Activated CD4-positive, CD25-positive, alpha-beta regulatory T cell treated with anti-CD3 and anti-CD28 coated beads, Interleukin-2, amount 50 U/mL, for 72 hours (primary cell): Measurements from ENCODE around the gene PSMD1.
"Not testable (repeated sequence)": the region's sequence is repeated elsewhere in the genome, so short reads cannot be mapped to it uniquely, and the experiment has no call there.

Experiments used
- DNase-seq: peaks from one replicate; pipeline ENCODE4 v3.0.0; 2021

Gene PSMD1

GRCh38 chr2:231058761-231059550, 2.3 kb downstream of the PSMD1 start:
- DNase-seq, result no peak

DNA sequence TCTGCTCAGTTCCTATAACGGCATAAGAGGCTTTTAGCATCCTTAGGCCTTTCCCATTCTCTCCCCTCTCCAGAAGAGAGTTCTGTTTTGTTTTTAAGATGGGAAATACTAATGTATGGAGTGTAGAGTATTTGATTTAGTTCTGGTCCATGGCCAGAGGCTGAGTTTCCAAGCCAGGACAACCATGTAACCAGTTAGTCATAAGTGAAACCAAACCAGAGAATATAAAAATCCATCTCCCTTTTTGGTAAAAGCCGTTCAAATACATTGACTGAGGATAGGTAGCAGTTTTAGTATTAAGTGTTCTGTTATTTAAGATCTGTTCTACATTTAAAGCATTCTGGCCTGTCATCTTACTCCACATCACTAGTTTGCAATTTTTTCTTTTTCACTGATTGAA, 3.1 kb downstream of the PSMD1 start:
- no peak for DNase-seq

DNA sequence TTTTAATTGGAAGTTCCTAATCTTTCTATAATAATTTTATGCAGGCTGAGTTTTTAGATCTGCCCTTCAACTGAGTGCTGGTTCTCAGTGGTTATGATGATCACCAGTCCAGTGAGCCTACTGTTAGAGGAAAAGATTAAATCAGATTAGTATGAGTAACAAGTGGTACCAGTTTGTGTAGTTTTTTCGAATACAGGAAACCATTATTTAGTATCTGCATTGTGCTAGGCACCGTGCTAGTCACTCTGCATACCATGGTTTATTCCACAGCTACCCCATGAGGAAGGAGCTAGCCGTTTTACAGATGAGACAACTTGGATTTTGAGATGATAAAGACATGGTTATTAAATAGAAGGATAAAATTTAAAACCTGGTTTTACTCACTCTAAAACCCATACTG, 6.1 kb downstream of the PSMD1 start:
- DNase-seq, result no peak

GRCh38 chr2:231063347-231063746, 6.7 kb downstream of the PSMD1 start:
- no peak for DNase-seq

- DNase-seq, result no peak
Observed at GRCh38 chr2:231065966-231066365, 9.3 kb downstream of the PSMD1 start.

DNA sequence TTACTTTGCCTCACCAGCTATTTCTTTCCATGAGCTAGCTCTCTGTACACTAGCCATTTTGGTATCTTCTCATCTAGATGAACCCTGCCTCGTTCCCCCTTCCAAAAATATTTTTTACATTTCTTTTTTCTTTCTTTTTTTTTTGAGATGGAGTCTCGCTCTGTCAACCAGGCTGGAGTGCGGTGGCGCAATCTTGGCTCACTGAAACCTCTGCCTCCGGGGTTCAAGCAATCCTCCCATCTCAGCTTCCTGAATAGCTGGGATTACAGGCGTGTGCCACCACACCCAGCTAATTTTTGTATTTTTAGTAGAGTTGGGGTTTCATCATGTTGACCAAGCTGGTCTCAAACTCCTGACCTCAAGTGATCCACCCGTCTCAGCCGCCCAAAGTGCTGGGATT, 10.9 kb downstream of the PSMD1 start:
- DNase-seq, result not testable (repeated sequence)

DNA sequence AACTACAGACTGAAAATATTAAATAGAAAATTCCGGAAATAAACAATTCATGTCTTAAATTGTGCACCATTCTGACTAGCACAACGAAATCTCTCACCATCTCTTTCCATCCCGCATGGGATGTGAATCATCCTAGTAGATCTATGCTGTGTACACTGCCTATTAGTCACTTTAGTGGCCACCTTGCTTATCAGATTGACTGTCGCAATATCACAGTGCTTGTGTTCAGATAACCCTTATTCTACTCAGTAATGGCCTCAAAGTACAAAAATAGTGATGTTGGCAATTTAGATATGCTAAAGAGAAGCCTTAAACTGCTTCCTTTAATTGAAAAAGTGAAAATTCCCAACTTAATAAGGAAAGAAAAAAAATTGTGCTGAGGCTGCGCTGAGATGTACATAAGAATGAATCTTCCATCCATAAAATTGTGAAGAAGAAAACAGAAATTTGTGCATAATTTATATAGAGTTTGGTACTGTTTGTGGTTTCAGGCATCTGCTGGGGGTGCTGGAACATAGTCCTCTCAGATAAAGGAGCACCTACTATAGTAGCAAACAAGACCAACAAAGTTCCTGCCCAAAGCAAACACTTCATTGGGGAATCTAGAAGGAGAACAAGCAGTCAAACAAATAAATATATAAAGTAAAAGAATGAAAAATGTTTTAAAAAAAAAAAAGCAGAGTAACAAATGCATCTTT, 12.0 kb downstream of the PSMD1 start:
- no peak for DNase-seq

- no peak for DNase-seq
Observed at GRCh38 chr2:231069379-231070054, 12.8 kb downstream of the PSMD1 start.

DNA sequence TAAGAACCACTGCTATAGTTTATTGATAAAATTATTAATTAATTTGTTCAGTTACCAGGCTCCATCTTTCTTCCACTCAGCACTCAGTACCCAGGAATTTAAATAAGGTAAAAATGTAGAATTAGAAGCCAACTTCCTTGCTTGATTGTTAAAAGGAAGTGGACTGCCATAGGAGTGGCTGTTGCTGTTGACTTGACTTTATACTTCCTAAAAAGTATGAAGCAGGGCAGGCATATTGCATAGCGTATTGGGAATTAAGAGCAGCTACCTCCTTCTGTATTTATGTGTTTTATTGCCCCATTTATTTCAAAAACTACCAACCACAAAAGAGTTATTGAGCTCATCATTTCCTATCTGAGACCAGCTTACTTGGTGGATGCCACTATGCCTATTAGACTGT, 27.9 kb downstream of the PSMD1 start:
- no peak for DNase-seq

DNA sequence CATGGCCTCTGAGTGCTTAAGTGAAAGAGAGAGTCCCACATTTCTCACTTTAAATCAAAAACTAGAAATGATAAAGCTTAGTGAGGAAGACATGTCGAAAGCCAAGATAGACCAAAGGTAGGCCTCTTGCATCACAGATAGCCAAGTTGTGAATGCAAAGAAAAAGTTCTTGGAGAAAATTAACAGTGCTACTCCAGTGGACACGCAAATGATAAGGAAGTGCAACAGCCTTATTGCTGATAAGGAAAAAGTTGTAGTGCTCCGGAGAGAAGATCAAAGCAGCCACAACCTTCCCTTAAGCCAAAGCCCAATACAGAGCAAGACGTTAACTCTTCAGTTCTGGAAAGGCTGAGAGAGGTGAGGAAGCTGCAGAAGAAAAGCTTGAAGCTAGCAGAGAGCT, 32.1 kb downstream of the PSMD1 start:
- DNase-seq, result no peak

GRCh38 chr2:231093933-231094332, 37.3 kb downstream of the PSMD1 start:
- DNase-seq, result no peak

- no peak for DNase-seq
Observed at GRCh38 chr2:231094736-231095346, 38.2 kb downstream of the PSMD1 start.

GRCh38 chr2:231099918-231100317, 43.3 kb downstream of the PSMD1 start:
- no peak for DNase-seq

DNA sequence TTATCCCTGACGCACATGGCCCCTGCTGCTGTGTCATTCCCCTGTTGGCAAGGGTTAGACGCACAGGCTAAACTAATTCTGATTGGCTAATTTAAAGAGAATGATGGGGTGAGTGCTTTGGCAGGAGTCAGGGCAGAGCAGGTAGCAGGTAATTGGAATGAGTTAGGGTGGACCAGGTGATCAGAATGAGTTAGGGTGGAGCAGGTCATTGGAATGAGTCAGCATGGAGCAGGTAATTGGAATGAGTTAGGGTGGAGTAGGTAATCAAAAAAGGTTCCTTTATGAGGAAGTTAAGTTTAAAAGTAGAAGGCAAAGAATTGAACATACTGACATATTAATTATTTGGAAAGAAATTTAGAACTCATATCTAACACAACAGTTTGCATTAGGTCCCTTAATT, 43.7 kb downstream of the PSMD1 start:
- DNase-seq, result not testable (repeated sequence)

- DNase-seq, result no peak
Observed at GRCh38 chr2:231100990-231101389, 44.3 kb downstream of the PSMD1 start.

DNA sequence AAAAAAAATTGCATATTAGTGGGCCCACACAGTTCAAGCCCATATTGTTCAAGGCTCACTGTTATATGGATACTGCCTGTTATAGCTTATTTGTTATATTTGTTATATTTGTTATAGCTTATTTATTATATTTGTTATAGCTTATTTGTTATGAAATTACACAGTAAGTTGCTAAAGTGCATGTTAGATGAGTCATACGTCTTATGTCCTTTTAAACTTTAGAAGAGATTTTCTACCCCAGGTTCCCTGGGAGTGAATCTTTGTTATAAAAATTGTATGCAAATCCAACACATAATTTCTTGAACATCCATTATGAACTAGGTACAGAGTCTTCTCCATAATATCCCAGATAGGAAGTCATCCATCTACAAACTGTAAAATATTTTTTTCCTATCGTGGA, 46.1 kb downstream of the PSMD1 start:
- DNase-seq, result no peak

DNA sequence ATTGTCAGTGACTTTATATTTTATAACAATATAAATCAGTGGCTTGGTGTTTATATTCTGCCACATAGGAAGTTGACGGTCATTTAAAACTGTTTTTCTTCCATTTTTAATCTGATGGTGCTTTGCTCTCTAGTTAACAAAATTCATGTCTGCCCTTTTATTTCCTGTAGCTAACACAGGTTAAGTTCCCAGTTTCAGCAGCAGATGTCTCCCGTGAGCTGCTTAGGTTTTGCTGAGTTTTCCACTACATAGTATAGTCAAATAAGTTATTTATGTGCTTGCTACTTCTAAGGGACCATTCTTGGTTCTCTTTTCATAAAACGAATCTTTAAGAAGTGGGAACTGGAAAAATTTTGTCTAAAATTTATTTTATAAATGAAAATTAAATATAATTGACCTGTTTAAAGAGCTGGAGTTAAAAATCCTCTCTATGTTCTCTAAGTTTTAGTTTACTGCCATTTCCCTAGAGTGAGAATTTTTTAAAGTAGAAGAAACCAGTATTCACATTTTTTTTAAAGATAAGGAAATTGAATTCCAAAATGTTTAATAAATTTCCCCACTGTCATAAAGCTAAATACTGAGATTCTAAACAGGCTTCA, 47.5 kb downstream of the PSMD1 start:
- DNase-seq, result no peak

DNA sequence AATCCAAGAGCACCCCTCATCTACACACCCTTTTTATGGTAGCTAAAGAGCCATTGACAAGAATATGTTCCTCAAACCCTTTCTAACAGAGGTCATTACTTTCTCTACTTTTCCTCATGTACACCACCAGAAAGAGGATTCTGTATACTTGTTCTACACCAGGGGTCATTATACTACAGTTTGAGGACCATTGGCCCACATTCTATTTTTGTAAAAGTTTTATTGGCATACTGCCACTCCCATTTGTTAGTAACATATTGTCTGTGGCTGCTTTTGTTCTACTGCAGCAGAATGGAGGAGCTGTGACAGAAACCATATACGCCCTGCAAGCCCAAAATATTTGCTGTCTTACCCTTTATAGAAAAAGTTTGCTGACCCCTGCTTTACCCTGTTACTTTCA, 53.9 kb downstream of the PSMD1 start:
- DNase-seq, result no peak

- no peak for DNase-seq
Observed at GRCh38 chr2:231111987-231112386, 55.3 kb downstream of the PSMD1 start.

DNA sequence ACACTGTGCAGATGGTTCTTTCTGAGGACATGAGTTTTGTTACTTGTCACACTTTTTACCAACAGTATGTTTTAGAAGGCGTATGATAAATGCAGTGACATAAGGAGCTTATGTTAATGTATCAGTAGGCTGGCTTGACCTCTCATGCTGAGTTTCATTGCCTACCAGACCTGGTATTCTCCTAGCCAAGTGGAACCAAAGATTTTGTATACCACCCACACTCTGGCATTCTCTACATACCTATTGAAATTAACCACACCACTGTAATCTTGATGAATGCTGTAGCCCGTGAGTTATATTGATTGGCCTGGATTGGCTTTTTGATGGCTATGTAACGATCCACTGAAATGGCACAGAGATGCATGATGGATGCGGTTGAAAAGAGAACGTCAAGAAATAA, 56.8 kb downstream of the PSMD1 start:
- DNase-seq, result no peak

GRCh38 chr2:231115651-231116050, 59.0 kb downstream of the PSMD1 start:
- no peak for DNase-seq

- DNase-seq, result no peak
Observed at GRCh38 chr2:231117148-231117547, 60.5 kb downstream of the PSMD1 start.

DNA sequence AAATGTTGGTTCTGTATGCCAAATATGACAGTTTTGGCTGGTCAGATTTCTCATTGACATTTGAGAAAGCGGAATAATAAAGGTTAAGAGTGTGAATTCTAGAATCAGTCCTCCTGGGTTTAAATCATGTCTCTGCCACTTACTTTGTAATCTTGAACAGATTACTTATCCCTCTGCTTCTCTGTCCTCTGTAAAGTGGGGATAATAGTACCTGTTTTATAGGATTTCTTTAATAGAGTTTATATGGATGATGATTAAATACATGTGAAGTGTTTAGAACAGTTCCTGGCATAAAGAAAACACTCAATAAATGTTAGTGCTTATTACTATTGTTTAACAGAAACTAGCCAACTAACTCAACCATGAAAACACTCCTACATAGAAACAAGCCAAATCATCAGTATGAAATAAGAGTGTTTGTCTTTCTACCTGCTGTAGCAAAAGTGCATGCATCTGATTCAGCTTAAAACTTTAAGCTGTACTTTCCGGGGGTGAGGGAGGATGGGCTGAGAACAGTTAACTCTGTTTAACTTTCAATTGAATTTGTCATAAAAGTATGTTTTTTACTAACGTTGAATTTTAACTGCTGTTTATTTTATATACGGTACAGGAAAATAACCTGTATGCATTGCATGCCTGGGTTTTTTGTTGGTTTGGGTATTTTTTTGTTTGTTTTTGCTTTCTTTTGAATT, 61.4 kb downstream of the PSMD1 start:
- DNase-seq, result no peak
